ENCODE results near the gene AATF.

The AATF gene

GRCh38 chr17:36977066-36977465, 28.3 kb downstream of the AATF start:
- in situ Hi-C loops (cut with MboI; ENCODE audit: low sequenced_read_pairs): no loop called here

- in situ Hi-C loops (cut with MboI; ENCODE audit: low sequenced_read_pairs): no loop called here
These were observed 28.8 kb downstream of the AATF start for GRCh38 chr17:36977568-36977967.

GRCh38 chr17:36978810-36979564, 30.2 kb downstream of the AATF start:
- in situ Hi-C loops (cut with MboI; ENCODE audit: low sequenced_read_pairs): no loop called here

GRCh38 chr17:36979565-36979941, 30.8 kb downstream of the AATF start:
- in situ Hi-C loops (cut with MboI; ENCODE audit: low sequenced_read_pairs): no loop called here

- in situ Hi-C loops (cut with MboI; ENCODE audit: low sequenced_read_pairs): no loop called here
These were observed 31.6 kb downstream of the AATF start for GRCh38 chr17:36980280-36980761.

- in situ Hi-C loops (cut with MboI; ENCODE audit: low sequenced_read_pairs): no loop called here
These were observed 34.9 kb downstream of the AATF start for GRCh38 chr17:36983618-36984017.

GRCh38 chr17:36989173-36989572, 40.4 kb downstream of the AATF start:
- in situ Hi-C loops (cut with MboI; ENCODE audit: low sequenced_read_pairs): no loop called here

- in situ Hi-C loops (cut with MboI; ENCODE audit: low sequenced_read_pairs): no loop called here
These were observed 43.9 kb downstream of the AATF start for GRCh38 chr17:36992701-36993100.

GRCh38 chr17:36993227-36993626, 44.5 kb downstream of the AATF start:
- in situ Hi-C loops (cut with MboI; ENCODE audit: low sequenced_read_pairs): no loop called here

- in situ Hi-C loops (cut with MboI; ENCODE audit: low sequenced_read_pairs): no loop called here
These were observed 45.7 kb downstream of the AATF start for GRCh38 chr17:36994438-36994837.

GRCh38 chr17:36999471-36999870, 50.7 kb downstream of the AATF start:
- in situ Hi-C loops (cut with MboI; ENCODE audit: low sequenced_read_pairs): no loop called here

- in situ Hi-C loops (cut with MboI; ENCODE audit: low sequenced_read_pairs): no loop called here
These were observed 68.0 kb downstream of the AATF start for GRCh38 chr17:37016780-37017179.

- in situ Hi-C loops (cut with MboI; ENCODE audit: low sequenced_read_pairs): no loop called here
These were observed 68.7 kb downstream of the AATF start for GRCh38 chr17:37017404-37017803.

- in situ Hi-C loops (cut with MboI; ENCODE audit: low sequenced_read_pairs): no loop called here
These were observed 70.5 kb downstream of the AATF start for GRCh38 chr17:37019117-37019740.

- in situ Hi-C loops (cut with MboI; ENCODE audit: low sequenced_read_pairs): no loop called here
These were observed 71.0 kb downstream of the AATF start for GRCh38 chr17:37019741-37020129.

GRCh38 chr17:37024181-37024637, 75.5 kb downstream of the AATF start:
- in situ Hi-C loops (cut with MboI; ENCODE audit: low sequenced_read_pairs): no loop called here

GRCh38 chr17:37025238-37025637, 76.5 kb downstream of the AATF start:
- in situ Hi-C loops (cut with MboI; ENCODE audit: low sequenced_read_pairs): no loop called here

- in situ Hi-C loops (cut with MboI; ENCODE audit: low sequenced_read_pairs): no loop called here
These were observed 77.2 kb downstream of the AATF start for GRCh38 chr17:37025847-37026530.

GRCh38 chr17:37026531-37026869, 77.7 kb downstream of the AATF start:
- in situ Hi-C loops (cut with MboI; ENCODE audit: low sequenced_read_pairs): no loop called here

GRCh38 chr17:37028040-37028439, 79.3 kb downstream of the AATF start:
- in situ Hi-C loops (cut with MboI; ENCODE audit: low sequenced_read_pairs): no loop called here

- in situ Hi-C loops (cut with MboI; ENCODE audit: low sequenced_read_pairs): no loop called here
These were observed 82.8 kb downstream of the AATF start for GRCh38 chr17:37031493-37032083.

Measured in hTERT RPE-1 (cell line).